HG02642 (cell line): ENCODE data around the gene MUS81.

Source experiments
- ATAC-seq: cut with Tn5 transposase; IDR thresholded peaks from one replicate; pipeline ENCODE4 v1.9.1; 2021; ENCODE audit warnings: mild to moderate bottlenecking; ENCODE audit not compliant: unreplicated experiment, poor library complexity

The MUS81 gene

DNA sequence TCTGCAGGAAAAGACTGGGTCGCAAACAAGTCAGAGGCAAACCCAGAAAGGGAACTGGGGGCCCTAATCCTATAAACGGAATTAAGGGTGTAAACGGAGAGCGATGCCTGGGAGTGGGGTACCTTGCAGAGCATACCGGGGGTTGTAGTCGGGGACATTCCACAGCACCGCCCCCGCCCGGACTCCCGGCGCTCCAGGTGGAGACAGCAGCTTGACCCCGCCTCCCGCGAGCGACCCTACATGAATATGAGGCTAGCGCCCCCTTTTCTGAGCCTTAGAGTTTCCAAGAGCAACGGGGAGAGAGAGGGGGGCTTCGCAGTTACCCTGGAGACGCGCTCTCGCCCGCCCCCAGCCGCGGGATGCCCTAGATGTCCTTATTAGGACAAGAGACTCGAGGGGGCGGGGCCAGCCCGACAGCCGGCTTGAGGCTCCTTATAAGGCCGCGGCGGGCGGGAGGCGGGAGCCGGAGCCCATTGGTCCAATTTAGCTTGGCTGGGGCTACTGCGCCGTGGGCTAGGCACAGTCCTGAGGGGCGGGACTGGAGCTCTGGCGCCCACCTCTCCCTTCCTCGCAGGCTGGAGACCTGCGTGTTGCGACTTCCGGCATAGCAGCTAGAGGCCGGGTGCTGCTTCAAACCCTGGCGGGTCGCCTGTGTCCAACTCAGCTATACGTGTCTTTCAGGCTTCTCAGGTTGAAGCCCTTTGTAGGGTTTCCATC lies 980 bp upstream of the MUS81 start:
- peak; percentile 50 for ATAC-seq

- no peak for ATAC-seq
Measured at GRCh38 chr11:65859812-65860277, 388 bp upstream of the MUS81 start.

GRCh38 chr11:65861165-65861505 lies 902 bp downstream of the MUS81 start:
- ATAC-seq: no peak

GRCh38 chr11:65861533-65862183 lies 1.4 kb downstream of the MUS81 start:
- no peak for ATAC-seq

DNA sequence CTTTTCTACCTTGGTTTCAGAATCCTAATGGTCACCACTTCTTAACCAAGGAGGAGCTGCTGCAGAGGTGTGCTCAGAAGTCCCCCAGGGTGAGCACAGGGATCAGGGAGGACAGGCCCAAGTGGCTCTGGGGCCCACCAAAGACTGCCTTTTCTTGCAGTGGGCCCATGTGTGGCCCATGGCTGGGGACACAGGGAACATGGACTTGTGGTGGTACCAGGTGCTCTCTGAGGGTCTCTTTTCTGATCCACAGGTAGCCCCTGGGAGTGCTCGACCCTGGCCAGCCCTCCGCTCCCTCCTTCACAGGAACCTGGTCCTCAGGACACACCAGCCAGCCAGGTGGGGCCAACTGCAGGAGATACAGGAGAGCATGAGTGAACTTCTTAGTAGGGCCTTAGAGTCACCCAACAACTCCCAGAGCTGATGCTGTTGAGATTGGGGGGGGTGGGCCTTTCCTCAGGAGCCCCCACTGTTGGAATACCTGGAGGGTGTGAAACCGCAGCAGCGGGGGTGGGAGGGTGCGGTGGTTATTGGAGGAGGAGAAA lies 2.0 kb downstream of the MUS81 start:
- no peak for ATAC-seq

GRCh38 chr11:65862941-65863888 lies 3.0 kb downstream of the MUS81 start:
- no peak for ATAC-seq

DNA sequence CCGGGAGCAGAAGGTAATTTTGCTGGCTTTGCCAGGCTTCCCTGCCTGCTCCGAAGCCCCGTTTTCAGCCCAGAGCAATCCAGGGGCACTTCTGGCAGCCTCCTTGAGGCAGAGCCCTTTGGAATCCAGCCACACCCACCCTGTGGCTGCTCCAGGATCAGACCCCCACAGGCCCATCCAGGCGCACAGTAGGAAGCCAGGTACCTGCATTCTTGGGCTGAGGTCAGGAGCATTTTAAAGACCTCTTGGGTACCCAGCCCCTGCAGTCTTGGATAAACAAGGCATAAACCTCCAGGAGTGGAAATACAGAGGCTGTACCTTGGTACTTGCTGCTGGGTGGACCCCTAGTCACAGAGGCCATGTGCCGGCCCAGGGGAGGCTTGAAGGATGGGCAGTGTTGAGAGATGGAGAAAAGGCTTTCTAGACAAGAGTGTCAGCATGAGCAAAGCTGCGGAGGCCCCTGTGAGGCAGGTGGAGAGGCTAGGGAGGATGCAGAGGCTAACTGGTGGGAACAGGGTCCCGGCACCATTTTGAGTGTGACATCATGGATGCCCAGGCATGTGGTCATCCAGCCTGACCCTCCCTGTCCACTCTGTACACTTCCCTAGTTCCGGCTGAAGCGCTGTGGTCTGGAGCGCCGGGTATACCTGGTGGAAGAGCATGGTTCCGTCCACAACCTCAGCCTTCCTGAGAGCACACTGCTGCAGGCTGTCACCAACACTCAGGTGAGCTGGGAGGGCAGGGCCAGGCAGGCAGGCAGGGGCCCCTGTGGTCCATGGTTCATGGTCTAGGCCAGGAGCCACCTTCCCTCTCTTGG lies 3.9 kb downstream of the MUS81 start:
- ATAC-seq: no peak

GRCh38 chr11:65864706-65865471 lies 4.7 kb downstream of the MUS81 start:
- ATAC-seq: no peak

DNA sequence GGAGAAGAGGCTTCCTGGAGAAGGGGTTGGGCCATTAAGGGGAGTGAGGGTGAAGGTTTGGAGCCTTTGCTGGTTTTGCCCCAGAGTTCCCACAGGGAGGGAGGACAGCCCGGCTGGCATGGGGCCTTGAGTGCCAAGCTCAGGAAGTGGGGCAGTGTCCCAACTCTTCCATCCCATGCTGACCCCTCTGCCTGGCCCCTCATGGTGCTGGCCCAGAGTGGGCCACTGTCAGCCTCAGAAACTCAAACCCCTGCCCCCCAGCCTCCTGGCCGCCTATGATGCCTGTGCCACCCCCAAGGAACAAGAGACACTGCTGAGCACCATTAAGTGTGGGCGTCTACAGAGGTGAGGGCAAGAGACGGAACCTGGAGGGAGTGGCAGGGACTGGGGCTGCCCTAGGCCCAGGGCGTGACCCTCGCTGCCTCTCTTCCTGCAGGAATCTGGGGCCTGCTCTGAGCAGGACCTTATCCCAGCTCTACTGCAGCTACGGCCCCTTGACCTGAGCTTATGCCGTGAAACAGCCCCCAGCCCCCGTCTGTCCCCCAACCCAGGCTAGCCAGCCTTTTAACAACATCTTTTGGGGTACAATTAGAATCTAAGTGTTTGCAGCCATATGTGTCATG lies 5.4 kb downstream of the MUS81 start:
- ATAC-seq: no peak

- ATAC-seq: no peak
Measured at GRCh38 chr11:65866509-65867283, 6.5 kb downstream of the MUS81 start.

DNA sequence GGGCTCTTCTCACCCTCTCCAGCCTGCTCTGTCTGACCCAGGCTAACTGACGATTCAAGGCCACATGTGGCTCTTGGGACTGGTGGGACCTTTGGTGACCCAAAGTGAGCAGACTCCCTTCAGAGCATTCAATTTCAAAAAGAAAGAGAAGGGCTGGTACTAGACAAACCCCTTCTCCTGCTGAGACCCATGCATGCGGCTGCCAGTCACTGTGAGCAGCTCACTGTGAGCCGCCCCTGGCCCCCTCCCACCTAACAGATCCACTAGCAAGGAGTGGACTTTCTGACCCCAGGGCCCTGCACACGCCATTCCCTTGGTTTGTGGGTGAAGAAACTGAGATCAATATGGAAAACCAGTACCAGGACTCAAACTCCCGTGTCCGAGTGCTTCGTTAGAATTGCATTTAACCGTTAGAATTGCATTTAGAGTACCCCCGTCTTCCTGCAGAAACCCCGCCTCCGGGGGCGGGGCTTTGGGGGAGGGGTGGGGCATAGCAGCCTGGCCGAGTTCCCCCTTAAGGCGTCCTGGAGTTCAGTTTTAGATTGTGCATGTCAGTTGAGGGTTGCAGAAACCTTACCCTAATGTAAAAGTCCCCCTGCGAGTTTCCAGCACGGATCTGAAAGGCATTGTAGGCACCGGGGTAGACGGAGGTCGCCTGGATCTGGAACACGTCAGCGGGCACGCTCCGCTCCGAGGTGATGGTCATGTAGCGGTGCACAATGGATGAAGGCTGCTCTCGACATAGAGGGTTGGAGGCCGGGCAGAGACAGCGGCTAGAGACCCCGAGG lies 7.2 kb downstream of the MUS81 start:
- ATAC-seq: no peak

- ATAC-seq: no peak
Measured at GRCh38 chr11:65868076-65868667, 7.9 kb downstream of the MUS81 start.

DNA sequence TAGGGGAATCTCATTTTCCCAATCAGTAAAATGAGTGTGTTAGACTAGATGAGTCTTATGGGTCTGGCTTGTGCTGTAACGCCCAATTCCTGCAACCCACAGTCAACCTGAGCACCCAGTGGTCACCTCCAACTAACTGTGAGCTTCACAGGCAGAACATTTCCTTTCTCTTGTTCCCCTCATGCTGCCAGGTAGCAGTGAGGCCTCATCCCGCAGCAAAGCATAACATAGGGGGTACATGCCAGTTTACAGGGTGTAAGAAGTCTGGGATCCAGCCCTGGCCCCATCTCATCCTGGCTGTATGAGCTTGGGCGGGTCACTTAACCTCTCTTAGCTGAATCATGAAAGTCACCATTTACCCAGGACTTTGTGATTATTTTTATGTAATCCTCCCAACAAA lies 8.7 kb downstream of the MUS81 start:
- ATAC-seq: no peak

GRCh38 chr11:65869643-65870306 lies 9.5 kb downstream of the MUS81 start:
- no peak for ATAC-seq

GRCh38 chr11:65870307-65870658 lies 10.1 kb downstream of the MUS81 start:
- ATAC-seq: no peak
